Testis (tissue), 2 donors: ENCODE measurements around the gene TEAD1.

Experiments used
- CTCF ChIP-seq, 3 experiments: fragments of 450-650 bp in 2 of 3; fragments of 200-600 bp in 1 of 3; sonication (generic) in 1 of 3; IDR thresholded peaks; one replicate each; pipeline ENCODE4 v1.5.1; 2016 to 2019; ENCODE audit warnings: antibody characterized with exemption in 3 of 3, mild to moderate bottlenecking in 2 of 3, moderate library complexity in 1 of 3
- POLR2A ChIP-seq: fragments of 450-650 bp; IDR thresholded peaks from one replicate; pipeline ENCODE4 v1.6.1; 2017; ENCODE audit warnings: antibody characterized with exemption, mild to moderate bottlenecking, moderate library complexity

DNA sequence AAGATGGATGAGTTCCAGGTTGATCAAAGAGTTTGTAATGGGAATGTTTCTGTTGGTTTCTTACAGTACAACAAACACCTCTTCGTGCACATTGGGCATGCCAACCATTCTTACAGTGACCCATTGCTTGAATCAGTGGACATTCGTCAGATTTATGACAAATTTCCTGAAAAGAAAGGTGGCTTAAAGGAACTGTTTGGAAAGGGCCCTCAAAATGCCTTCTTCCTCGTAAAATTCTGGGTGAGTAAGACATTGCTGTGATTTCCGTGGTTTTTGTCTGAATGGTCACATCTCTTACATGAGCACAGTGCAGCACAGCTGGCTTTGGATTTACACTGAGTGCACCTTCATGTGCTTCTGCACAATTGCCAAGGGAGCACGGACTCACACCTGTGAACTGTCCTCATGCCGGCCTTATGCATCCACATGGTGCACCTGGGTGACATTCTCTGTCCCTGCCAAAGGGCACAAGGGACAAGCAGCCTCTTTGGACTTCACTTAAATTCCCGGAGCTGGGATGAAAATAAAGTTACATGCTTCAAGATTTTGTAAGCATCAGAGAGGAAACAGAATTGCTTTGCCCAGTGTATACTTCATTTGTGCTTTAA, 227.8 kb downstream of the TEAD1 start:
- TF ChIP-seq CTCF (IDR thresholded peaks at IDR 0.05): no peak
- no peak for TF ChIP-seq POLR2A
